ENCODE data around the gene RHOBTB3.
"Not testable (repeated sequence)": the region's sequence is repeated elsewhere in the genome, so short reads cannot be mapped to it uniquely, and the experiment has no call there.

The RHOBTB3 gene, protein sequence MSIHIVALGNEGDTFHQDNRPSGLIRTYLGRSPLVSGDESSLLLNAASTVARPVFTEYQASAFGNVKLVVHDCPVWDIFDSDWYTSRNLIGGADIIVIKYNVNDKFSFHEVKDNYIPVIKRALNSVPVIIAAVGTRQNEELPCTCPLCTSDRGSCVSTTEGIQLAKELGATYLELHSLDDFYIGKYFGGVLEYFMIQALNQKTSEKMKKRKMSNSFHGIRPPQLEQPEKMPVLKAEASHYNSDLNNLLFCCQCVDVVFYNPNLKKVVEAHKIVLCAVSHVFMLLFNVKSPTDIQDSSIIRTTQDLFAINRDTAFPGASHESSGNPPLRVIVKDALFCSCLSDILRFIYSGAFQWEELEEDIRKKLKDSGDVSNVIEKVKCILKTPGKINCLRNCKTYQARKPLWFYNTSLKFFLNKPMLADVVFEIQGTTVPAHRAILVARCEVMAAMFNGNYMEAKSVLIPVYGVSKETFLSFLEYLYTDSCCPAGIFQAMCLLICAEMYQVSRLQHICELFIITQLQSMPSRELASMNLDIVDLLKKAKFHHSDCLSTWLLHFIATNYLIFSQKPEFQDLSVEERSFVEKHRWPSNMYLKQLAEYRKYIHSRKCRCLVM

GRCh38 chr5:95730730-95731570 is at the start of gene RHOBTB3:
Gene RHOBTB3 (plus strand): TSS chr5:95731336. CDS start chr5:95731683, 347 bp downstream.
- DNase-seq, result no peak

DNA sequence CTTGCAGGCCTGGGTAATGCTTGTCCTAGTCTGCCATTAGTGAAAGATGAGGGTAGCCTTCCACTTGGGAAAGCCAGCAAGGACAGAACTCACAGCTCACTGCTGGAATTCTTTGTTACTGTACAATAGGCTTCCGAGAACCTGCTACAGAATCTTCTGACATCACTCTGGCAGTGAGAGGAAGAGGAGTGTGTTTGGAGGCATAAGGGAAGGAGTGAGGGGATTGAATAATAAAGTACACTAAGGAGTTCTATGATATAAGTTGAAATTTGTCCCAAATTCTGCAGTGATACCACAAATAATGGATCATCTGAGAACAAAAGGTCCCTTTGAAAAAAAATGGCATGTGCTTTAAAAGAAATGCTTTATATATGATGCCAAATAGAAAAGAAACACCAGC is 48.2 kb upstream of the RHOBTB3 start, which contains the start of gene SPATA9:
SPATA9 (minus strand) TSS at position 101 of the 400 bp plus-strand sequence. CDS start 137 bp downstream, outside the sequence.
- DNase-seq, result no peak

GRCh38 chr5:95684361-95684760 is 46.8 kb upstream of the RHOBTB3 start:
- DNase-seq, result no peak

DNA sequence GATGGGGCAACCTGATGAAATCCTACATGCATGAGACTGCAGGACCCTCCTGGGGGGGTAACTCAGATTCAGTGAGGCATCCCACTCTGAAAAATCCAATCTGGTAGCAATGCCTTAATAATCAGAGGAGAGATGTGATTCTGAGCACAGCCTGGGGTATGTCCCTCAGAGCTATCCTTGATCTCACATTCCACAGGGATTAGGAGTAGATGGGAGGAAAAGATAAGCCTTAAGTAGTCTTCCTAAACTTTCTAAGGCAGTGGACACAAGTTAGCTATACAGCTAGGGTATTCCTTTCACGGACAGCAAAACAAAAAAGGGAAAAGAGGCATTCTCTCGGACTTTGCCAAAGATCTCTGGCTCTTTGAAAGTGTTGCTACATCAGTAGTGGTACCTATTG is 44.5 kb upstream of the RHOBTB3 start:
- no peak for DNase-seq

GRCh38 chr5:95689680-95690079 is 41.5 kb upstream of the RHOBTB3 start:
- DNase-seq, result no peak

DNA sequence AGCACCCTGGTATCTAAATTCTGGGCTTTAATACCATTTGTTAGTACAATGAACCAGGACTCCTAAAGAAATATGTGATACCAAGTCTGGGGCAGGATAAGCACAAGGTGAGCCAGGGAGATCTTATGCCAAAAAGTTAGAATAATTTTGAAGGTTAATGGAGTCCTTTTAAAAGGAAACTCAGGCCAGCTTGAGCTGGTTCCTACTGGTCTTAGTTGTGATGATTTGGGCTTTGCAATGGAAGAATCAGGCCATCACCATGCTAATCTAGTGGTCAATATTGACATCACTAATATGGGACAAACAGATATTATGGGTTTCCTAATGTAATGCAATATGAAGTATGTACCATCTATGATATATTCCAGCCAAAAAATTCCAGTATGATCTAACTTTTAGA is 40.8 kb upstream of the RHOBTB3 start:
- no peak for DNase-seq

- no peak for DNase-seq
These were observed 33.1 kb upstream of the RHOBTB3 start for GRCh38 chr5:95697781-95698681.

DNA sequence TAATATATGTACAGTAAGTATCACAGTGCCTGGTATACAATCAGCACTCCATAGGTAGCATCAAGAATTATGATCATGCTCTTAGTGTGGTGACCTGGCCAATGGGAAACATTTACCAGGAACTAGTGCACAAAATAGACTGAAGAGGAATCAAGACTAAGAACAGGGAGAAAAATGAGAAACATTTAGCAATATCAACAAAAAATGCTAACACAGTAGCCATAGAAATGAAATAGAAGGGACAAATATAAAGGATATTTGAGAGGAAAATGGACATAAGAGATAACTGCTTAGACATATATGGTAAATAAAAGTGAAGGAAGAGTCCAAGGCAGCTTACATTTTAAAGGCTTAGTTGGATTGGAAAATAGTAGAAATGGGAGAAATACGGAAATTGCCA is 31.8 kb upstream of the RHOBTB3 start:
- no peak for DNase-seq

DNA sequence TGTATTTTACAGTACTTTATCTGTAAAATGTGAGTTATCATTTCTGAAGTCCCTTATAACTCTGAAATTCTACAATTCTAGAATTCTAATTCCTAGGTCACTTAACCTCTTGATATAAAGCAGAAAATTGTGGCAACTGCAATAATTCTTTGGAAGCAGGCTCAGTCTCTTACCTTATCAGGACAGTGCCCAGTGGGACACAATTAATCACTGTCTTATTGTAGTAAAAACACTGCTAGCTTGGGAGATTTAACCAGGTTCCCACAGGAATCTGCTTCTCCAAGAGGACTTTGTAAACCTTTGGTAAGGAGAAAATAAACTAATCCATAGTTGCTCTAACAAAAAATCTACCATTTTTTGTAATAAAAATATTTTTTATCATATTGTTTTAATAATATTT is 30.1 kb upstream of the RHOBTB3 start:
- no peak for DNase-seq

GRCh38 chr5:95704150-95704549 is 27.0 kb upstream of the RHOBTB3 start:
- no peak for DNase-seq

DNA sequence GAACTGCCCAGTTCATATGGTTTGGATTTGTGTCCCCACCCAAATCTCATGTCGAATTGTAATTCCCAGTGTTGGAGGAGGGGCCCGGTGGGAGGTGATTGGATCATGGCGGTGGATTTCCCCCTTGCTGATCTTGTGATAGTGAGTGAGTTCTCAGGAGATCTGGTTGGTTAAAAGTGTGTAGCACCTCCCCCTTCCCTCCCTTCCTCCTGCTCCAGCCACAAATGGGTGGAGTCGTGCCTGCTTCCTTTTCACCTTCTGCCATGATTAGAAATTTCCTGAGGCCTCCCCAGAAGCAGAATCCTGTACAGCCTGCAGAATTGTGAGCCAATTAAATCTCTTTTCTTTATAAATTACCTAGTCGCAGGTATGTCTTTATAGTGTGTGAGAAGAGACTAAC is 24.9 kb upstream of the RHOBTB3 start:
- DNase-seq, result not testable (repeated sequence)

GRCh38 chr5:95707055-95707454 is 24.1 kb upstream of the RHOBTB3 start:
- DNase-seq, result no peak

GRCh38 chr5:95707534-95708188 is 23.5 kb upstream of the RHOBTB3 start:
- DNase-seq, result not testable (repeated sequence)

DNA sequence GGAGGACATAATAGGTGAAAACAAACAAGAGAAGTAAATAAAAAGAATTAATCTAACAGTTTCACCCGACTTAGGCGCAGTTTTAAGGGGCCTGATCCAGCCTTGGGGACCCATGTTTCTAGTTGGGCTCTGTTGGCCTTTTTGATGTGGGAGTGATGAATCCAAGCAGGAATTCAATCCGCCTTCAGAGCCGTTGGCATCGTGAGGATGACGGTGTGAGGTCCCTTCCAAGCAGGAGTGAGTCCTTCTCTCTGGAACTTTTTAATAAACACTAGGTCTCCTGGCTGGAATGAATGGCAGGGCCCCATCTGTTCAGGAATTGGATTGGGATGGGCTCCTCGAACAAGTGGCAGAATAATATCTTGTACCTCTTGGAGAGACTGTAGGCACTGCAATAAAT is 22.3 kb upstream of the RHOBTB3 start:
- no peak for DNase-seq

DNA sequence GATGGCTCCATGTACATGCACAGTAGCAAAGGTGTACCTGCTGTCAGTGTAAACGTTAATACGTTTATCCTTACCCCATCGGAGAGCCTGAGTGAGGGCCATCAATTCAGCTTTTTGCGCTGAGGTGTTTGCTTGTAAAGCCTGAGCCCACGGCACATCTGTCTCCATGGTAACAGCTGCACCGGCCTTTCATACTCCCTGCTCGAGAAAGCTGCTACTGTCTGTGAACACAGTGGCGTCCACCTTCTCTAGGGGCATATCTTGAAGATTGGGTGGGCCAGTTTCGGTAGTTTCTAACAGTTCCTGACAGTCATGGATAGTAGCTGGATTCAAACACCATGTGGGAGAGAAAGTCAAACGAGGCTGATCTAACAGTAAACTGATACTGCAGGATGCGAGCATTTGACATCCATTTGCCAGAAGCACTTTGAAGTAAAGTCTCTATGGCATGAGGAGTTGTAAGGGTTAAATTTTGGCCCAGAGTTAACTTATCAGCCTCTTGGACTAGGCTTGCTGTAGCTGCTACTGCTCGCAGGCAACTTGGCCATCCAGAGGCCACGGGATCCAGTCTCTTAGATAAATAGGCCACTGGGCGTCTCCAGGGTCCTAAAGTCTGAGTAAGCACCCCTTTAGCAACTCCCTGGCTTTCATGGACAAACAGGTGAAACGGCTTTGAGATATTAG is 21.0 kb upstream of the RHOBTB3 start:
- DNase-seq, result no peak

GRCh38 chr5:95710651-95711500 is 20.3 kb upstream of the RHOBTB3 start:
- not testable (repeated sequence) for DNase-seq

- no peak for DNase-seq
These were observed 19.4 kb upstream of the RHOBTB3 start for GRCh38 chr5:95711501-95712346.

- DNase-seq, result no peak
These were observed 18.7 kb upstream of the RHOBTB3 start for GRCh38 chr5:95712347-95712958.

DNA sequence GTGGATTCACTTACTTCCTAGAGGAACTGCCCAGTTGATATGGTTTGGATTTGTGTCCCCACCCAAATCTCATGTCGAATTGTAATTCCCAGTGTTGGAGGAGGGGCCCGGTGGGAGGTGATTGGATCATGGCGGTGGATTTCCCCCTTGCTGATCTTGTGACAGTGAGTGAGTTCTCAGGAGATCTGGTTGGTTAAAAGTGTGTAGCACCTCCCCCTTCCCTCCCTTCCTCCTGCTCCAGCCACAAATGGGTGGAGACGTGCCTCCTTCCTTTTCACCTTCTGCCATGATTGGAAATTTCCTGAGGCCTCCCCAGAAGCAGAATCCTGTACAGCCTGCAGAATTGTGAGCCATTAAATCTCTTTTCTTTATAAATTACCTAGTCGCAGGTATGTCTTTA is 17.9 kb upstream of the RHOBTB3 start:
- DNase-seq, result not testable (repeated sequence)

Measured in KG1 (cell line).